HepG2 (cell line): ENCODE results near the gene TOR1AIP1. TPM values are rescaled to one million over a fixed set of nuclear protein-coding genes. Genes with fewer than 3 reads are reported as not detected.

ENCODE experiments used
- BHLHE40 ChIP-seq: IDR thresholded peaks from 2 replicates; pipeline ENCODE4 v1.6.1; 2011; ENCODE audit warnings: low read length, improper control_type of control experiment
- CEBPG ChIP-seq: IDR thresholded peaks from 2 replicates; pipeline ENCODE4 v1.6.1; 2016
- CREM ChIP-seq, 2 experiments: sonication (generic) in 1 of 2; formaldehyde crosslinking in 1 of 2; IDR thresholded peaks; 2 replicates each; pipeline versions ENCODE4 v1.4.0 to v1.6.1; 2016 to 2020; ENCODE audit warnings: antibody characterized with exemption in 1 of 2, mild to moderate bottlenecking in 1 of 2, missing genetic modification reagents in 1 of 2
- EED ChIP-seq: sonication (generic); formaldehyde crosslinking; IDR thresholded peaks from 2 replicates; pipeline ENCODE4 v1.5.0; 2020; ENCODE audit warnings: mild to moderate bottlenecking, missing genetic modification reagents
- FLYWCH1 ChIP-seq: sonication (generic); formaldehyde crosslinking; IDR thresholded peaks from 2 replicates; pipeline ENCODE4 v1.8.1; 2023; ENCODE audit warnings: mild to moderate bottlenecking, missing genetic modification reagents
- HMGA1 ChIP-seq: sonication (generic); formaldehyde crosslinking; conservative IDR thresholded peaks from 2 replicates; pipeline ENCODE4 v1.4.0; 2020; ENCODE audit warnings: missing genetic modification reagents
- HOXA9 ChIP-seq: sonication (generic); formaldehyde crosslinking; IDR thresholded peaks from 2 replicates; pipeline ENCODE4 v1.8.1; 2022; ENCODE audit warnings: missing genetic modification reagents, mild to moderate bottlenecking, moderate library complexity, borderline replicate concordance
- KLF6 ChIP-seq: IDR thresholded peaks from 2 replicates; pipeline ENCODE4 v1.8.0; 2016; ENCODE audit warnings: missing biosample characterization, missing genetic modification reagents
- NFE2 ChIP-seq: sonication (generic); formaldehyde crosslinking; IDR thresholded peaks from 2 replicates; pipeline ENCODE4 v1.4.0; 2020; ENCODE audit warnings: missing genetic modification reagents
- NFE2L2 ChIP-seq: fragments of 150-350 bp; IDR thresholded peaks from 2 replicates; pipeline ENCODE4 v1.6.1; 2014; ENCODE audit warnings: low read length
- NR2F6 ChIP-seq, 2 experiments: IDR thresholded peaks; 2 replicates each; pipeline ENCODE4 v1.6.1; 2016; ENCODE audit warnings: antibody characterized with exemption in 1 of 2, mild to moderate bottlenecking in 1 of 2
- SIX1 ChIP-seq: sonication (generic); formaldehyde crosslinking; IDR thresholded peaks from 2 replicates; pipeline ENCODE4 v1.4.0; 2020; ENCODE audit warnings: missing genetic modification reagents, borderline replicate concordance
- SRSF1 ChIP-seq: fragments of 200-400 bp; formaldehyde crosslinking; optimal IDR thresholded peaks from 2 replicates; pipeline ENCODE3; 2017; ENCODE audit warnings: mild to moderate bottlenecking, low read depth, low read length, moderate library complexity
- THAP11 ChIP-seq: IDR thresholded peaks from 2 replicates; pipeline ENCODE4 v1.6.1; 2016; ENCODE audit warnings: missing biosample characterization, missing genetic modification reagents
- ZFP37 ChIP-seq: sonication (generic); formaldehyde crosslinking; IDR thresholded peaks from 2 replicates; pipeline ENCODE4 v1.4.0; 2020; ENCODE audit warnings: missing genetic modification reagents, borderline replicate concordance
- ZNF12 ChIP-seq: sonication (generic); formaldehyde crosslinking; IDR thresholded peaks from 2 replicates; pipeline ENCODE4 v1.5.0; 2020; ENCODE audit warnings: missing genetic modification reagents
- ZNF326 ChIP-seq: sonication (generic); formaldehyde crosslinking; IDR thresholded peaks from 2 replicates; pipeline ENCODE4 v1.4.0; 2020; ENCODE audit warnings: missing genetic modification reagents, borderline replicate concordance
- ZNF570 ChIP-seq: sonication (generic); formaldehyde crosslinking; IDR thresholded peaks from 2 replicates; pipeline ENCODE4 v1.4.0; 2020; ENCODE audit warnings: mild to moderate bottlenecking, missing genetic modification reagents, borderline replicate concordance
- ZSCAN29 ChIP-seq: sonication (generic); formaldehyde crosslinking; conservative IDR thresholded peaks from 2 replicates; pipeline ENCODE4 v1.4.0; 2020; ENCODE audit warnings: mild to moderate bottlenecking, missing genetic modification reagents
- polyA plus RNA-seq, 8 experiments: library from polyadenylated mRNA; depleted of rRNA in 3 of 8; stranded (reverse) in 7 of 8; unstranded in 1 of 8; fragments of >200 nt; fragmentation: Illumina TruSeq in 4 of 8; extraction: Trizol in 4 of 8; gene quantifications; 2 replicates each; pipeline versions ENCODE4 v1.2.1 to v1.2.3, GENCODE V29; 2011 to 2016; ENCODE audit warnings: low read depth in 4 of 8, missing spikeins in 1 of 8, mixed read lengths in 1 of 8; ENCODE audit not compliant: insufficient read depth in 1 of 8
- total RNA-seq, 5 experiments: library from RNA; depleted of rRNA; stranded (reverse); fragments of >200 nt; fragmentation: Illumina TruSeq; extraction: Trizol; gene quantifications; 2 replicates each; pipeline ENCODE4 v1.2.3, GENCODE V29; 2016; ENCODE audit warnings: low read depth in 1 of 5
- TF ChIP-seq, protein P1 (sequence below): sonication (generic); formaldehyde crosslinking; IDR thresholded peaks from 2 replicates; pipeline ENCODE4 v1.9.0; 2021; ENCODE audit warnings: missing genetic modification reagents, mild to moderate bottlenecking, borderline replicate concordance
- TF ChIP-seq, protein P2 (sequence below): sonication (generic); formaldehyde crosslinking; IDR thresholded peaks from 2 replicates; pipeline ENCODE4 v1.8.1; 2022; ENCODE audit warnings: mild to moderate bottlenecking, missing genetic modification reagents
- TF ChIP-seq, protein P3 (sequence below): sonication (generic); formaldehyde crosslinking; IDR thresholded peaks from 2 replicates; pipeline ENCODE4 v1.4.0; 2020; ENCODE audit warnings: missing genetic modification reagents

Gene TOR1AIP1
- total and polyA plus RNA-seq, 2 of the 13 experiments (the other 11 are each of a cell fraction or from before 2014, with no cell fraction given), result 15.6 to 29.0 TPM

DNA sequence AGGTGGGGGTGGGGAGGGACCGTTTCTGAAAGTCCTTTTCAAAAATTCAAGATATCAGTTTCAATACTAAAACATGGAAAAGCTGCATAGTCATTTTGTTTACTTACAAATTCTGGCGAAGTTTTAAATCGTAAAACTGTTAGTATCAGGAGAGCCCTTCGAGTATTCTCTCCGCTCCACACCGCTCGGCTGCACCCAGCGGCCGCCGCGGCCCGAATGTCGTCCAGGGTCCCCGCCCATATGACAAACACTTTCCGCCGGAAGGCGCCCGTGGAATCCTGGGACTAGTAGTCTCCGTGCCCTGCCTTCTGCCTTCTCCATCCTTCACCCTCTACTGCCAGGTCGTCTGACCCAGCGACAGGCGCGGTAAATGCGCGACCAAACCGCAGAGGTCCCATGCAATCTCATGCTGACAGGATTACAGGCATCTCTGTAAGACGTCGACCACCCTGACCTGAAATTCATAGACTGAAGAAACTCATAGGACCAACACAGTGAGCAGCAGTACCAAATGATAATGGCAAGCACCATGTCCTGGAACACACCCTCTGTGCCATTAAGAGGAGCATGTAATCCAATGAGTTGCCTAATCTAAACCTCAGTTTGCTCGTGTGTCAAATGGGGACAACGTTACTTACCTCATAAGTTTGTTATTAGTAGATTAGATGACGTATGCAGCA lies 4.4 kb upstream of the TOR1AIP1 start, which contains the start of gene TOR1AIP2 (continued):
- TF ChIP-seq, protein P1, sequence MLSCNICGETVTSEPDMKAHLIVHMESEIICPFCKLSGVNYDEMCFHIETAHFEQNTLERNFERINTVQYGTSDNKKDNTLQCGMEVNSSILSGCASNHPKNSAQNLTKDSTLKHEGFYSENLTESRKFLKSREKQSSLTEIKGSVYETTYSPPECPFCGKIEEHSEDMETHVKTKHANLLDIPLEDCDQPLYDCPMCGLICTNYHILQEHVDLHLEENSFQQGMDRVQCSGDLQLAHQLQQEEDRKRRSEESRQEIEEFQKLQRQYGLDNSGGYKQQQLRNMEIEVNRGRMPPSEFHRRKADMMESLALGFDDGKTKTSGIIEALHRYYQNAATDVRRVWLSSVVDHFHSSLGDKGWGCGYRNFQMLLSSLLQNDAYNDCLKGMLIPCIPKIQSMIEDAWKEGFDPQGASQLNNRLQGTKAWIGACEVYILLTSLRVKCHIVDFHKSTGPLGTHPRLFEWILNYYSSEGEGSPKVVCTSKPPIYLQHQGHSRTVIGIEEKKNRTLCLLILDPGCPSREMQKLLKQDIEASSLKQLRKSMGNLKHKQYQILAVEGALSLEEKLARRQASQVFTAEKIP, result no peak
- TF ChIP-seq, protein P2, sequence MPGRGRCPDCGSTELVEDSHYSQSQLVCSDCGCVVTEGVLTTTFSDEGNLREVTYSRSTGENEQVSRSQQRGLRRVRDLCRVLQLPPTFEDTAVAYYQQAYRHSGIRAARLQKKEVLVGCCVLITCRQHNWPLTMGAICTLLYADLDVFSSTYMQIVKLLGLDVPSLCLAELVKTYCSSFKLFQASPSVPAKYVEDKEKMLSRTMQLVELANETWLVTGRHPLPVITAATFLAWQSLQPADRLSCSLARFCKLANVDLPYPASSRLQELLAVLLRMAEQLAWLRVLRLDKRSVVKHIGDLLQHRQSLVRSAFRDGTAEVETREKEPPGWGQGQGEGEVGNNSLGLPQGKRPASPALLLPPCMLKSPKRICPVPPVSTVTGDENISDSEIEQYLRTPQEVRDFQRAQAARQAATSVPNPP (CRISPR knock-in tag), result no peak
- TF ChIP-seq CEBPG (CRISPR knock-in tag) (no peak), ZFP37 (CRISPR knock-in tag) (no peak), ZNF12 (no peak), ZNF570 (CRISPR knock-in tag) (no peak), ZSCAN29 (CRISPR knock-in tag) (no peak), HOXA9 (CRISPR knock-in tag) (no peak), ZNF326 (CRISPR knock-in tag) (no peak), CREM (IDR thresholded peaks at IDR 0.05) (peak; percentile 93), CREM (CRISPR knock-in tag; IDR thresholded peaks at IDR 0.05) (no peak), FLYWCH1 (CRISPR knock-in tag) (no peak), EED (CRISPR knock-in tag) (no peak), NFE2 (CRISPR knock-in tag) (no peak), NR2F6 (IDR thresholded peaks at IDR 0.05) (no peak), NR2F6 (CRISPR knock-in tag; IDR thresholded peaks at IDR 0.05) (no peak), KLF6 (CRISPR knock-in tag) (peak; percentile 78; the same call in 1 of the 2 replicates), SIX1 (CRISPR knock-in tag) (no peak), BHLHE40 (no peak), NFE2L2 (no peak), HMGA1 (CRISPR knock-in tag) (no peak), SRSF1 (no peak), THAP11 (CRISPR knock-in tag) (peak; percentile 99)
- TF ChIP-seq, protein P3, sequence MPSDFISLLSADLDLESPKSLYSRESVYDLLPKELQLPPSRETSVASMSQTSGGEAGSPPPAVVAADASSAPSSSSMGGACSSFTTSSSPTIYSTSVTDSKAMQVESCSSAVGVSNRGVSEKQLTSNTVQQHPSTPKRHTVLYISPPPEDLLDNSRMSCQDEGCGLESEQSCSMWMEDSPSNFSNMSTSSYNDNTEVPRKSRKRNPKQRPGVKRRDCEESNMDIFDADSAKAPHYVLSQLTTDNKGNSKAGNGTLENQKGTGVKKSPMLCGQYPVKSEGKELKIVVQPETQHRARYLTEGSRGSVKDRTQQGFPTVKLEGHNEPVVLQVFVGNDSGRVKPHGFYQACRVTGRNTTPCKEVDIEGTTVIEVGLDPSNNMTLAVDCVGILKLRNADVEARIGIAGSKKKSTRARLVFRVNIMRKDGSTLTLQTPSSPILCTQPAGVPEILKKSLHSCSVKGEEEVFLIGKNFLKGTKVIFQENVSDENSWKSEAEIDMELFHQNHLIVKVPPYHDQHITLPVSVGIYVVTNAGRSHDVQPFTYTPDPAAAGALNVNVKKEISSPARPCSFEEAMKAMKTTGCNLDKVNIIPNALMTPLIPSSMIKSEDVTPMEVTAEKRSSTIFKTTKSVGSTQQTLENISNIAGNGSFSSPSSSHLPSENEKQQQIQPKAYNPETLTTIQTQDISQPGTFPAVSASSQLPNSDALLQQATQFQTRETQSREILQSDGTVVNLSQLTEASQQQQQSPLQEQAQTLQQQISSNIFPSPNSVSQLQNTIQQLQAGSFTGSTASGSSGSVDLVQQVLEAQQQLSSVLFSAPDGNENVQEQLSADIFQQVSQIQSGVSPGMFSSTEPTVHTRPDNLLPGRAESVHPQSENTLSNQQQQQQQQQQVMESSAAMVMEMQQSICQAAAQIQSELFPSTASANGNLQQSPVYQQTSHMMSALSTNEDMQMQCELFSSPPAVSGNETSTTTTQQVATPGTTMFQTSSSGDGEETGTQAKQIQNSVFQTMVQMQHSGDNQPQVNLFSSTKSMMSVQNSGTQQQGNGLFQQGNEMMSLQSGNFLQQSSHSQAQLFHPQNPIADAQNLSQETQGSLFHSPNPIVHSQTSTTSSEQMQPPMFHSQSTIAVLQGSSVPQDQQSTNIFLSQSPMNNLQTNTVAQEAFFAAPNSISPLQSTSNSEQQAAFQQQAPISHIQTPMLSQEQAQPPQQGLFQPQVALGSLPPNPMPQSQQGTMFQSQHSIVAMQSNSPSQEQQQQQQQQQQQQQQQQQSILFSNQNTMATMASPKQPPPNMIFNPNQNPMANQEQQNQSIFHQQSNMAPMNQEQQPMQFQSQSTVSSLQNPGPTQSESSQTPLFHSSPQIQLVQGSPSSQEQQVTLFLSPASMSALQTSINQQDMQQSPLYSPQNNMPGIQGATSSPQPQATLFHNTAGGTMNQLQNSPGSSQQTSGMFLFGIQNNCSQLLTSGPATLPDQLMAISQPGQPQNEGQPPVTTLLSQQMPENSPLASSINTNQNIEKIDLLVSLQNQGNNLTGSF (CRISPR knock-in tag), result no peak
